GM21447 (cell line): ENCODE data around the gene TTC13.
A peak's percentile ranks its signal among the peaks of the same experiment; 100 is the strongest.
"Not testable (repeated sequence)": the region's sequence is repeated elsewhere in the genome, so short reads cannot be mapped to it uniquely, and the experiment has no call there.

Experiments
- ATAC-seq: cut with Tn5 transposase; IDR thresholded peaks from one replicate; pipeline ENCODE4 v1.9.1; 2021; ENCODE audit not compliant: unreplicated experiment

Gene TTC13

GRCh38 chr1:230978491-230979388, at the start of gene TTC13, which contains the start of gene ARV1:
Gene TTC13, minus strand, starts transcription at chr1:230978861. Its CDS starts 31 bp downstream, at chr1:230978830.
Gene ARV1, plus strand, starts transcription at chr1:230979094. Its CDS starts 12 bp downstream, at chr1:230979106.
- peak; percentile 91 for ATAC-seq

GRCh38 chr1:231027971-231028370, 49.3 kb upstream of the TTC13 start:
- no peak for ATAC-seq

GRCh38 chr1:231027136-231027925, 48.7 kb upstream of the TTC13 start:
- no peak for ATAC-seq

- no peak for ATAC-seq
Observed at GRCh38 chr1:231026576-231026975, 47.9 kb upstream of the TTC13 start.

- ATAC-seq: no peak
Observed at GRCh38 chr1:231023150-231023549, 44.5 kb upstream of the TTC13 start.

GRCh38 chr1:231022543-231022942, 43.9 kb upstream of the TTC13 start:
- ATAC-seq: not testable (repeated sequence)

- ATAC-seq: no peak
Observed at GRCh38 chr1:231021540-231022031, 42.9 kb upstream of the TTC13 start.

- no peak for ATAC-seq
Observed at GRCh38 chr1:231020816-231021215, 42.2 kb upstream of the TTC13 start.

- ATAC-seq: no peak
Observed at GRCh38 chr1:231020139-231020601, 41.5 kb upstream of the TTC13 start.

GRCh38 chr1:231019711-231020110, 41.0 kb upstream of the TTC13 start:
- no peak for ATAC-seq

GRCh38 chr1:231016966-231017365, 38.3 kb upstream of the TTC13 start:
- no peak for ATAC-seq

GRCh38 chr1:231016234-231016633, 37.6 kb upstream of the TTC13 start:
- ATAC-seq: no peak

- ATAC-seq: no peak
Observed at GRCh38 chr1:231013391-231014015, 34.8 kb upstream of the TTC13 start.

GRCh38 chr1:231011963-231012362, 33.3 kb upstream of the TTC13 start:
- no peak for ATAC-seq

- no peak for ATAC-seq
Observed at GRCh38 chr1:231011360-231011759, 32.7 kb upstream of the TTC13 start.

- not testable (repeated sequence) for ATAC-seq
Observed at GRCh38 chr1:231007535-231007934, 28.9 kb upstream of the TTC13 start.

GRCh38 chr1:231001892-231002291, 23.2 kb upstream of the TTC13 start:
- ATAC-seq: no peak

GRCh38 chr1:231000639-231001038, 22.0 kb upstream of the TTC13 start:
- ATAC-seq: no peak

- no peak for ATAC-seq
Observed at GRCh38 chr1:231000201-231000600, 21.5 kb upstream of the TTC13 start.

GRCh38 chr1:230994860-230995259, 16.2 kb upstream of the TTC13 start:
- no peak for ATAC-seq
